ENCODE data around the gene TRIO. TPM values are rescaled to one million over a fixed set of nuclear protein-coding genes. Genes with fewer than 3 reads are reported as not detected.
"Not testable (repeated sequence)": the region's sequence is repeated elsewhere in the genome, so short reads cannot be mapped to it uniquely, and the experiment has no call there.

Gene TRIO
- polyA plus RNA-seq, 3 donors = 1.7 to 45.8 (median 2.1) TPM

DNA sequence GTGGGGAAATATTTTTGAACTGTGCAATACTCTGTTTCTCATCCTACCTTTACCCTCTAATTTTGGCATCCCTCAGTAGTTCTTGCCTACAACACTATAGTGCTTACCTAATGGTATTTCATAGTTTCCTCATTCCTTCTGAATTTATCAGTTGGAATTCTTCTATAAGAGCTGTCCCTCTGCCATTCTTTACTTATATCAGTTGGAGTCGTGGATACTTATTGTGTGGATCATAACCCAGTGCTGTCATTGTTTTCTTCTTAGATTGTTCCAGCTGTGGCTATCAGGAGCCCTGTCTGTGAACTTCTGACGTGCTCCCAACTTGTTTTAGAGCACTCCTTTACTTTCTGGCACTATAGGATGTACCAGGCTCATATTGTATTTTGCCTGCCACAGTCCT lies 292.3 kb downstream of the TRIO start:
- H3K4me1 ChIP-seq (ENCODE audit: control insufficient read depth in 1 of 2, insufficient read depth in 2 of 2, low read length in 2 of 2) = no peaks in the 10 kb centered on the region

GRCh38 chr5:14436122-14436521 lies 293.0 kb downstream of the TRIO start:
- H3K27me3 Mint-ChIP-seq (ENCODE audit: low read depth in 3 of 3); H3K27ac Mint-ChIP-seq; intact Hi-C loops (cut with micrococcal nuclease); H3K4me3 Mint-ChIP-seq; H3K27me3 ChIP-seq (ENCODE audit: control insufficient read depth in 2 of 2, insufficient read depth in 2 of 2, low read length in 2 of 2); H3K9ac ChIP-seq (ENCODE audit: insufficient read depth, low read length, poor library complexity, severe bottlenecking); H3K9me3 ChIP-seq (replicated peaks in 1 of 2; ENCODE audit: control insufficient read depth in 1 of 2, insufficient read depth in 1 of 2, low read length in 2 of 2); H3K4me3 ChIP-seq (replicated peaks in 1 of 3; ENCODE audit: low read depth in 2 of 3, low read length in 3 of 3); H3K27ac ChIP-seq (ENCODE audit: low read depth in 1 of 2, low read length in 2 of 2); DNase-seq; H3K4me1 ChIP-seq (ENCODE audit: control insufficient read depth in 1 of 2, insufficient read depth in 2 of 2, low read length in 2 of 2); H3K4me1 Mint-ChIP-seq; H3K9me3 Mint-ChIP-seq; H2AFZ ChIP-seq (ENCODE audit: insufficient read depth, low read depth, low read length, poor library complexity, severe bottlenecking); H3K4me2 ChIP-seq (replicated peaks; ENCODE audit: extremely low read depth, low read length, poor library complexity, severe bottlenecking); H3K79me2 ChIP-seq (ENCODE audit: insufficient read depth, low read length): not testable (repeated sequence)
- H3K36me3 Mint-ChIP-seq = peaks cover 38 to 60% of the 10 kb centered on the region in 2 donors
- Histone ChIP-seq H3K36me3 (replicated peaks in 1 of 2; ENCODE audit: control insufficient read depth in 1 of 2, insufficient read depth in 2 of 2, low read length in 2 of 2) (peaks cover 21 to 66% of the 10 kb centered on the region in 2 donors), H4K20me1 (ENCODE audit: insufficient read depth, low read length) (peaks cover 13% of the 10 kb centered on the region)
- WGBS (ENCODE audit: insufficient coverage) = 97% methylated on average over 3 of the region's 5 CpGs

More for the DNA sequence above, 292.3 kb downstream of the TRIO start:
- H3K27ac Mint-ChIP-seq = no peak overlapping the region
- peaks cover 37 to 60% of the 10 kb centered on the region in 2 donors for H3K36me3 Mint-ChIP-seq
- peaks cover 0 to 6% (median 2%) of the 10 kb centered on the region in 7 donors for H3K9me3 Mint-ChIP-seq
- intact Hi-C loops (cut with micrococcal nuclease) = no loop called here
- H3K79me2 ChIP-seq (ENCODE audit: insufficient read depth, low read length) = no peaks in the 10 kb centered on the region
- no CpG with 5 or more reads among the region's 2 CpGs for WGBS (ENCODE audit: insufficient coverage)
- TF ChIP-seq, protein P1, sequence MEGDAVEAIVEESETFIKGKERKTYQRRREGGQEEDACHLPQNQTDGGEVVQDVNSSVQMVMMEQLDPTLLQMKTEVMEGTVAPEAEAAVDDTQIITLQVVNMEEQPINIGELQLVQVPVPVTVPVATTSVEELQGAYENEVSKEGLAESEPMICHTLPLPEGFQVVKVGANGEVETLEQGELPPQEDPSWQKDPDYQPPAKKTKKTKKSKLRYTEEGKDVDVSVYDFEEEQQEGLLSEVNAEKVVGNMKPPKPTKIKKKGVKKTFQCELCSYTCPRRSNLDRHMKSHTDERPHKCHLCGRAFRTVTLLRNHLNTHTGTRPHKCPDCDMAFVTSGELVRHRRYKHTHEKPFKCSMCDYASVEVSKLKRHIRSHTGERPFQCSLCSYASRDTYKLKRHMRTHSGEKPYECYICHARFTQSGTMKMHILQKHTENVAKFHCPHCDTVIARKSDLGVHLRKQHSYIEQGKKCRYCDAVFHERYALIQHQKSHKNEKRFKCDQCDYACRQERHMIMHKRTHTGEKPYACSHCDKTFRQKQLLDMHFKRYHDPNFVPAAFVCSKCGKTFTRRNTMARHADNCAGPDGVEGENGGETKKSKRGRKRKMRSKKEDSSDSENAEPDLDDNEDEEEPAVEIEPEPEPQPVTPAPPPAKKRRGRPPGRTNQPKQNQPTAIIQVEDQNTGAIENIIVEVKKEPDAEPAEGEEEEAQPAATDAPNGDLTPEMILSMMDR (IDR thresholded peaks at IDR 0.05) = no peak
- DNase-seq = no peak
- H3K4me2 ChIP-seq (replicated peaks; ENCODE audit: extremely low read depth, low read length, poor library complexity, severe bottlenecking) = no peak overlapping the region
- peaks cover 17 to 60% of the 10 kb centered on the region in 2 donors for H3K36me3 ChIP-seq (replicated peaks in 1 of 2; ENCODE audit: control insufficient read depth in 1 of 2, insufficient read depth in 2 of 2, low read length in 2 of 2)
- no peaks in the 10 kb centered on the region for H3K9me3 ChIP-seq (replicated peaks in 1 of 2; ENCODE audit: control insufficient read depth in 1 of 2, insufficient read depth in 1 of 2, low read length in 2 of 2)
- no peak overlapping the region for H2AFZ ChIP-seq (ENCODE audit: insufficient read depth, low read depth, low read length, poor library complexity, severe bottlenecking)
- peaks cover 13% of the 10 kb centered on the region for H4K20me1 ChIP-seq (ENCODE audit: insufficient read depth, low read length)
- H3K4me3 ChIP-seq (replicated peaks in 1 of 3; ENCODE audit: low read depth in 2 of 3, low read length in 3 of 3) = no peak overlapping the region
- H3K27me3 ChIP-seq (ENCODE audit: control insufficient read depth in 2 of 2, insufficient read depth in 2 of 2, low read length in 2 of 2) = no peaks in the 10 kb centered on the region
- H3K27ac ChIP-seq (ENCODE audit: low read depth in 1 of 2, low read length in 2 of 2) = no peak overlapping the region
- H3K9ac ChIP-seq (ENCODE audit: insufficient read depth, low read length, poor library complexity, severe bottlenecking) = no peak overlapping the region
- H3K4me1 Mint-ChIP-seq = peaks cover 10% of the 10 kb centered on the region
- no peak overlapping the region for H3K4me3 Mint-ChIP-seq
- peaks cover 0 to 2% (median 0%) of the 10 kb centered on the region in 3 donors for H3K27me3 Mint-ChIP-seq (ENCODE audit: low read depth in 3 of 3)

Measured in CD14-positive monocyte (primary cell).